DMS53 treated with DMSO at 0.1 percent for 48 hours (cell line): ENCODE results near the gene EIF4G3.
"Not testable (repeated sequence)": the region's sequence is repeated elsewhere in the genome, so short reads cannot be mapped to it uniquely, and the experiment has no call there.

Source experiments
- DNase-seq: peaks from one replicate; lab custom pipeline; 2025; ENCODE audit not compliant: unreplicated experiment; lab: John Stamatoyannopoulos, UW

The EIF4G3 gene

GRCh38 chr1:20893931-20894330 is 282.8 kb downstream of the EIF4G3 start:
- DNase-seq: no peak

- DNase-seq: no peak
Measured at GRCh38 chr1:20891091-20891490, 285.6 kb downstream of the EIF4G3 start.

GRCh38 chr1:20887246-20887645 is 289.5 kb downstream of the EIF4G3 start:
- DNase-seq: no peak

- no peak for DNase-seq
Measured at GRCh38 chr1:20885121-20885520, 291.6 kb downstream of the EIF4G3 start.

- DNase-seq: no peak
Measured at GRCh38 chr1:20884513-20884912, 292.2 kb downstream of the EIF4G3 start.

GRCh38 chr1:20883766-20884165 is 292.9 kb downstream of the EIF4G3 start:
- no peak for DNase-seq

GRCh38 chr1:20882837-20883236 is 293.9 kb downstream of the EIF4G3 start:
- no peak for DNase-seq

GRCh38 chr1:20878799-20879198 is 297.9 kb downstream of the EIF4G3 start:
- no peak for DNase-seq

- no peak for DNase-seq
Measured at GRCh38 chr1:20875198-20875973, 301.3 kb downstream of the EIF4G3 start.

GRCh38 chr1:20873311-20873710 is 303.4 kb downstream of the EIF4G3 start:
- DNase-seq: no peak

- no peak for DNase-seq
Measured at GRCh38 chr1:20871419-20871818, 305.3 kb downstream of the EIF4G3 start.

GRCh38 chr1:20870718-20871117 is 306.0 kb downstream of the EIF4G3 start:
- DNase-seq: no peak

- DNase-seq: no peak
Measured at GRCh38 chr1:20868263-20868662, 308.4 kb downstream of the EIF4G3 start.

GRCh38 chr1:20867847-20868246 is 308.9 kb downstream of the EIF4G3 start:
- no peak for DNase-seq

- no peak for DNase-seq
Measured at GRCh38 chr1:20867062-20867461, 309.6 kb downstream of the EIF4G3 start.

GRCh38 chr1:20865001-20865400 is 311.7 kb downstream of the EIF4G3 start:
- no peak for DNase-seq

GRCh38 chr1:20854529-20854928 is 322.2 kb downstream of the EIF4G3 start:
- DNase-seq: no peak

GRCh38 chr1:20851791-20852190 is 324.9 kb downstream of the EIF4G3 start:
- DNase-seq: not testable (repeated sequence)

GRCh38 chr1:20850021-20850420 is 326.7 kb downstream of the EIF4G3 start:
- DNase-seq: no peak

GRCh38 chr1:20849100-20849499 is 327.6 kb downstream of the EIF4G3 start:
- no peak for DNase-seq

- DNase-seq: no peak
Measured at GRCh38 chr1:20848162-20848561, 328.5 kb downstream of the EIF4G3 start.

GRCh38 chr1:20847611-20848080 is 329.1 kb downstream of the EIF4G3 start:
- DNase-seq: no peak
